HG03571 (cell line): ENCODE measurements around the gene C17orf58.
"Not testable (repeated sequence)": the region's sequence is repeated elsewhere in the genome, so short reads cannot be mapped to it uniquely, and the experiment has no call there.

Experiments used
- ATAC-seq: cut with Tn5 transposase; IDR thresholded peaks from one replicate; pipeline ENCODE4 v1.9.1; 2021; ENCODE audit not compliant: unreplicated experiment

Gene C17orf58

GRCh38 chr17:67960276-67960675, 36.0 kb downstream of the C17orf58 start:
- not testable (repeated sequence) for ATAC-seq

- ATAC-seq, result no peak
Observed at GRCh38 chr17:67959510-67959909, 36.8 kb downstream of the C17orf58 start.

DNA sequence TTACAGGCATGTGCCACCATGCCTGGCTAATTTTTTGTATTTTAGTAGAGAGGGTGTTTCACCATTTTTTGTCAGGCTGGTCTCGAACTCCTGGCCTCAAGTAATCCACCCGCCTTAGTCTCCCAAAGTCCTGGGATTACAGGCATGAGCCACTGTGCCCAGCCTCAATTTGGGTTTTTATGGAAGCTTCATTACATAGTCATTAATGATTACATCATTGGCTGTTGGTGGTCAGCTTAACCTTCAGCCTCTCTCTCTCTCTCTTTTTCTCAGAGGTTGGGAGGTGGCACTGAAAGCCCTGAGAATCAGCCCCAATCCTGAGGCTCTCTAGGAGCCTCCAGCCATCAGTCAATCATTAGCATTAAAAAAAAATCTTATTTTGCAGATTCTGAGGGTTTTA, 45.3 kb downstream of the C17orf58 start:
- ATAC-seq, result no peak

GRCh38 chr17:67947325-67947813, 48.9 kb downstream of the C17orf58 start:
- ATAC-seq, result no peak

- no peak for ATAC-seq
Observed at GRCh38 chr17:67946513-67946912, 49.8 kb downstream of the C17orf58 start.

- no peak for ATAC-seq
Observed at GRCh38 chr17:67944035-67944434, 52.2 kb downstream of the C17orf58 start.

DNA sequence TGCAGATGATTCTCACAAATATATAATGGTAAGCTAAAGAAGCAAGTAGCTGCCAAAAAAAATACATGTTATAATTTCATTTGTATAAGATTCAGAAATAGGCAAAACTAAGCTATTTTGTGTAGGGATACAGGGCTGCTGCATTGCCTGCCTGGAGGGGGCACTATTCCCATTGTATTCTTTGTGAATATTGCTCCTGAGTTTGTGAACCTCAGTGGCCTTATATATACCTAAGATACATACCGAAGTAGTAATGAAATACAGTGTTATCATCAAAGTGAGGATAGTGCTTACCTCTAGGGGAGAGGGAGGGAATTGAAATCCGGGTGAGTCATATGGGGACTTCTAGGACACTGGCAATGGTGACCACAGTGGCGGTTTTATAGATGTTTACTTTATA, 53.5 kb downstream of the C17orf58 start:
- ATAC-seq, result no peak
